Measurements from ENCODE around the gene PPP1R16B.

DNA sequence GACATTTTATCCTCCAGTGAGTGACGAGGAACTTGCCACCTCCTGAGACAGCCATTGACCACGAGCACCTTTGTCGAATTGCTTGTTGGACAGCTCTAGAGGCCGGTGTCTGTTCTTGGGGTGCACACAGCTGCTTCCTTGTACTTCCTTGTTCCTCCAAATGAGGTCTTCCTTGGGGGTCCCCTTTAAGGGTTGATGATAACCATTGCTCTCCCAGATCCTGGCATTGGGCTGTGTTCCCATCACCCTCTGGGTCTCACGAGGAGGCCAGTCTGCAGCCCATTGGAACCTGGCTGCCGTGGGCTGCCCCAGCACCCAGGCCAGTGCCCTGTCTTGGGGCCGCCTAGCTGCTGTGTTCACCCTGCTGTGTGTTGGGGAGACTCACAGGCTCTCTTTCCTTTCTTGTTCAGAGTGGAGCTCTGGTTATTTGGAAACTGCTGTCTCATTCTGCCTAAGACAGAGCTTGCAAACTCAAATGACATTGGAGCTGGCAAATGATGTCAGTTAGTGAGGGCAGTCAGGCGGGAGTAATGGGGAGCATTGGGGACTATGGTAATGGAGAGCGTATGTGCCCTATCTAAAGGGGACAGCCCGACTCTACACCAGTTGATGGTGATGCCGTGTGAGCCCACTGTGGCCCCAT lies 25.7 kb downstream of the PPP1R16B start:
- TF ChIP-seq CTCF (IDR thresholded peaks at IDR 0.05) (no peak), POLR2A (IDR thresholded peaks at IDR 0.05; ENCODE audit: low read length) (no peak), PHF8 (IDR thresholded peaks at IDR 0.05; ENCODE audit: borderline replicate concordance, low read depth) (no peak), RNF2 (IDR thresholded peaks at IDR 0.05; ENCODE audit: borderline replicate concordance, low read depth) (no peak), RAD21 (conservative IDR thresholded peaks at IDR 0.05 in 1 of 2, IDR thresholded peaks at IDR 0.05 in 1 of 2) (no peak), HOXA7 (CRISPR knock-in tag; IDR thresholded peaks at IDR 0.05) (no peak), BHLHE40 (IDR thresholded peaks at IDR 0.05; ENCODE audit: low read depth, low read length) (no peak), FOSL2 (IDR thresholded peaks at IDR 0.05) (no peak), FOSL2 (CRISPR knock-in tag; IDR thresholded peaks at IDR 0.05) (no peak), EP300 (IDR thresholded peaks at IDR 0.05) (no peak), ZC3H11A (IDR thresholded peaks at IDR 0.05) (no peak), REST (IDR thresholded peaks at IDR 0.05) (no peak)

Data from A549 (cell line).